T-helper 9 cell (primary cell): ENCODE data around the gene ZCCHC24.

Experiments used
- DNase-seq: peaks from one replicate; pipeline ENCODE4 v3.0.0-alpha.2; 2020
- total RNA-seq, 2 donors: gene quantifications; one replicate each; lab custom pipeline; 2026; lab: John Stamatoyannopoulos, UW

The ZCCHC24 gene
- 3.9 to 4.3 reads per million in 2 donors for total RNA-seq

DNA sequence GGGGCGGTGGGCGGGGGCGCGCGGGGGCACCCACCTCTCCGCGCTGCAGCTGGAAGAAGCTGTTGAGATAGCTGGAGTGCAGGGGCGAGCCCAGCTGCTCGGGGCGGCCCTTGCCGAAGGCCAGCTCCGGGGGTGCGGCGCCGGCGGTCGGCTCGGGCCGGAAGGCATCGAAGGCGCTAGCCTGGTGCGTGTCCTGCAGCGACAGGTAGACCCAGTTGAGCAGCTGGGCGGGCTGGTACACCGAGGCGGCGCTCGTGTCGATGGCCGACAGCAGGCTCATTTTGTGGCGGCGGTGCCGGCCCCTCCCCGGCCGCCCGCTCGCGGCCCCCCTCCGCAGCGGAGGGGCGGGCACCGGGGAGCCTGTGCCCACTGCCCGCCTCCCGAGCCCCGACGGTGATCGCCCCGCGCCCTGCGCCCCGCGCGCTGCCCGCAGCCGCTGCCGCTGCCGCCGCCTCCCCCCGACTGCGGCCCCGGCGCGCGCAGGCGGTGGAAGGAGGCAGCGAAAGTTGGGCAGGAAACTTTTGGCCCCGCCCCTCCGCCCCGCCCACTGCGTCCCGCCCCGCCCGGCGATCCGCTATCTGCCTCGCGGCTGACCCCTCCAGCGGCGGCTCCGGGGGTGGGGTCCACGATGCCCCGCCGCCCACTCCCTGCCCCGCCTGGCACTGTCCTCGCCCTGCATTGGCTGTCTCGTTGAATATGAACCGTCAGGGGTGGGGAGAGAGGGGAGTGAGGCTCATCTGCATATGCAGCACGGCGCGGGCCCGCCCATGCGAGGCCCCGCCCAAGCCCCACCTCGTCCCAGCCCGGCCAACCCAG, at the start of gene ZCCHC24:
Gene ZCCHC24 (minus strand): TSS at position 464 of the 816 bp plus-strand sequence. CDS start 184 bp downstream, at position 280.
- peak; percentile 94 for DNase-seq

DNA sequence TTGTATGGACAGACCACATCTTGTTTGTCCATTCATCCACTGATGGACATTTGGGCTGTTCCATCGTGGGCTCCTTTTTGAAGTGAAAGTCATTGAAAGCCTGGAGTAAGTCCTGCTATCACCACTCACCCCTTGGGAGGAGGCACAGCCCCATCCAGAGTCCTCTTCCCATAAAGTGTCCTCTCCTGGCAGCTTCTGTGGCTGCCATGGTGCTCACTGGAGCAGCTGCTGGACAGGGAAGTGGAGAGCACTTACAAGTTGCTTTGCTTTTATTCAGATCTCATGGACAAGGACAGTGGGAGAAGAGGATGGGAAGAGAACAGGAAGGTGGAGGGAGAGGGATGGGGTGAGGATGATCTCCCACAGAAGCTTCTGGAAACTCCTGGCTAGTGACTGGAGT, 48.4 kb upstream of the ZCCHC24 start:
- DNase-seq: no peak

DNA sequence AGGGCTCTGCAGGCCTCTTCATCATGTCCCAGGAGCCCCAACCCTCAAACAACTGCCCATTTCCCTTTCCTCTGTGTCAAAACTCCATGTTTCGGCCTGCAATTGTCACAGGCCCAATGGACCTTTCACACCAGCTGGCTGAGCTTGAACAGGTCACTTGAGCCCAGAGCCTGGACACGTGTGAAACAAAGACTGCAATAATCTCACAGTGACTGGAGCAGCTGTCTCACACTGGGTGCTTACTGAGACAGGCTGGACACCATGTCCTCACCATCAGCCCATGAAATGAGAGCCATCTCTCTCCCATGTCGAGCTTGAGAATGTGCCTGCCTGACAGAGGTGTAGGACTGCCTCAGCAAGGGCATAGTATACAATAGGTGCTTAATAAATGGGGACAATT, 47.4 kb upstream of the ZCCHC24 start:
- no peak for DNase-seq

DNA sequence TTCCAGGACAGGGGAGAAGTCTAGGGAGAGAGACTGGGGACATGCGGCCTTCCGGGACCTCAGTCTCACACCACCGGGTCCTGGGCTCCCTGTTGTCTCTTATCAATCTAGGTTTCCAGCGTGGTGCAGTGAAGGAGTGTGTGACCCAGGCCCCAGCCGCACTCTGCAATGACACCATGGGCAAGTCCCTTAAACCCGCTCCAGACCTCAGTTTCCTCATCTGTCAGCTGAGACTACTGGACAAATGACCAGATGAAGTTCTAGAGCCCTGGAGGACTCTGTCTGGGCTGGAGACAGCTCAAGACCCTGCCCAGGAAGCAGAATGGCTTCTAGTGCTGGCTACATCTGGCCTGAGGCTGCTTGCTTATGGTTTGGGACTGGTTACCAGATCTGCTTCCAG, 46.8 kb upstream of the ZCCHC24 start:
- DNase-seq: no peak

DNA sequence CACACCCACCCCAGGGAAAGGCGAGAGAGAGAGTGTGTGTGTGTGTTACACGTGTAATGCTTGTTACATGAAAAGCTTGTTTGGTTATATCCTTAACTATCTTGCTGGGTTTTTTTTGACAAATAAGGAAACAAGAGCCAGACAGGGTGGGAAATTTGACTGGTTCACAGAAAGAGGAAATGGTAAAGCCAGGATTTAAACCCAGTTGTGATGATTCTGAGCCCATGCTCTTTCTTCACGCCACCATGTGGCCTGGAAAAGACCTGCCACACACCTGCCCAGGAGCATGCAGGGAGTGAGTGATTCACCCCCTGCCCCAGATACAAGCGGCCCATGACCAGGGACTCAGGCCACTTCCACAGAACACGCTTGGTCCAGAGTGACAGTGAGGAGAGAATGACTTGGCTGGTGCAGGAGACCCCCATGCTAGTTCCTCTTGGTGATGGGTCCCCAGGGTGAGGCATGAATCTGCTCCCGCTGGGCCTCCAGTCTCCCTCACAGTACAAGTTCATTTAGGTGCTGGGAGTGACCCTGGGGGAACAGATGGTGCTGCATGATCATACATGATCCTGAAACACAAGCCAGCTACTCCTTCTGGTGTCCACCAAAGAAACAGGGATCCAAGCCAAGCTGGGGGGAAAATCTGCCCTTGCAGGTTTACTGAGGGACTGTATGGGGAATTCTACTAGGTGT, 45.9 kb upstream of the ZCCHC24 start:
- no peak for DNase-seq

DNA sequence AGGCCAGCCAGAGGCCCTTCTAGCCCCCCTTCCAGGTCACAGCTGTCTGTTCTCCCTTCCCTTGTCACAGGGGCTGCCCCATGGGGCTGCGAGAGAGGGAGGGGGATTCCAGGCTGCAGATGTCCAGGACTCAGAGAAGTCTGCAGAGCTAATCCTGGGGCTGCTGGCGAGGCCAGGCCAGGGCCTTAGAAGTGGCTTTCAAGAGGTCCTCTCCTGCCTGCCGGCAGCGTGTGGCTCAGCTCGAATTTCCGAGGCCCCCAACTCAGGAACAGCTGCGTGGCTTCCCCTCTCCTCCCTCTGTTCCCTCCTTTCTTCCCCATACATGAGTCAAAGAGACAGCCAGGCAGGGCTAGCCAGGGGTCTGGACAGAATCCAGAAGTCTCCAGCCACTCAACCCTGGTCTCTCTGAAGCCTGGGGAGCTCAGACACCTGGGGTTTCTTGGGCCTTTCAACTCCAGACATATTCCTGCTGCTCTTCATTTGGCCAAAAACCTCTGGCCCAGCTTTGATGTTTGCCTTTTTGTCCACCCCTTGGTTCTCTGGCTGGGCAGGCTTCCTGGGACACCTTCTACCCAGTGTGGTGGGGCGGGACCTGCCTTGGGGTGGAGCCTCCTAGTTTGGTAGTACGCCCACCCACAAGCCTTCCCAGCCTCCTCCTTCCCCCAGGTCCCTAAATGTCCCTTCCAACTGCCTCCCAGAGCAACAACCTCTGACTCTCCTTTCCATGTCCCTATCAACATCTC, 45.1 kb upstream of the ZCCHC24 start:
- no peak for DNase-seq

DNA sequence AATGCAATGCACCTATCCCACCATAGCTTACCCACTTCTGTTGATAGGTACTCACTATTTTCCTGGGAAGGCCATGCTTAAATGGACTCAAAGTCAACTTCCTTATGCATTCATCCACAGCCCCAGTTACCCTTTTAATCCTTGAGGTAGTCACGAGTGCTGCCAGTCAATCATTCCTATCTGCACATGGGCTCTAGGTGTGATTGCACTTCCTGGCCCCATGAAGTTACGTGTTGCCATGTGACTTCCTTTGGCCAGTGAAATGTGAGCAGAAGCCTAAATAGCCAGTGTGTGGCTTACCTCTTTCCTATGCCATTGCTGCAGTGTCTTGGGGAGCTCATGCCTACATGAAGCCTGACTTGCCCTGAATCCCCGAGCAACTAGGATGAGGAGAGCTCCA, 43.4 kb upstream of the ZCCHC24 start:
- DNase-seq: no peak

DNA sequence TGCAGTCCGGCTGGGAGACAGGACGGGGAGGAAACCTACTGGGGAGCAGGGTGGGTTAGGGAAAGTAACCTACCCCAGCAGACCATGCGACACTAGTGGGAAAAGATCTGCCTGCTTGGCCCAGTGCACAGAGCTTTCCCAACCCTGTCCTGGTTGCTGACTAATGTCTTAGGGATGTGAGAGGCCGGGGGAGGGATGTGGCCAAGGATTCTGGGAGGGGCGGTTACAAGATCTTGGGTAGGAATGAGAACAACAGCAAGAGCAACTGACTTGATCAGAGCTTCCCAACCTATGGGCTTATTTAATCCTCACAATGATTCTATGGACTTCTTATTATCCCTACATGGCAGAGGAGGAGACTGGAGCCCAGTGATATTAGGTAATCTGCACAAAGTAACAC, 42.9 kb upstream of the ZCCHC24 start:
- DNase-seq: no peak

DNA sequence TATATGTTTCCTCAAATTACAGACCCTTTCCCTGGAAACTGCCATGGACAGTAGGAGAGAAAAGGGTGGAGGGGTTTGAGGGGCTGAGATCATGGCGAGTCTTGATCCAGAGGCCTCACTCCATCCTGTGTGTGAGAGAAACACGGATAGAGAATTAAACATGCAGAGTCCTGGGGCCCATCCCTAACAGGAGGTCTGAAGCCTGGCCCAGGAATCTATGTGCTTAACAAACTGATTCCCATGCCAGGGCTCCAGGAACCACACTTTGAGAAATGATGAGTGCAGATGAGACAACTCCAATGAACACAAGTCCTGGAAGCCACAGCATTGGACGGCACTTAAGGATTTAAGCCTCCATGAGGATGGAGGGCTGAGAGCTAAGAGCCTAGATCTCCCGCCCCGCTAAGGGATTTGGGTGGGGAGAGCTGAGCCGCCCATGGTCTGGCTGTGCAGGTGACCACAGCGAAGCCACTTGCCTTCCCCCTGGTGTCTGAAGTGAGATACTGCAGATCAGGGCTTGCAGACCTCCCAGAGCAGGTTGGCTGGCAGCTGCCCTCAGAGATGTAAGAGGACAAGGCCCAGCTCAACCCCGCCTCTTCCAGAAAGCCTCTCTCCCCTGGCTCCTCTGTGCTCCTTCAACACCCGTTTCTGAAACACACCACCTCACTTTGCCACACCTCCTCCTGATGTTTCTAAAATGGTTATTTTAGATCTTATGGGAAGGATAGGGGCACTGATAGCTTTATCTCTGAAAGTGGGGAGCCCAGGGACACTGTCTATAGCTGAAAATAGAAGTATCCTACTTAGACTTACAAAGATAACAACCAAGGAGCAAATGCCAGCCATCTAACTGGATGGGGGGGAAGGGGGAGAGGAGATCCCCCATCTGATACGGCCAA, 42.1 kb upstream of the ZCCHC24 start:
- peak; percentile 7 for DNase-seq

DNA sequence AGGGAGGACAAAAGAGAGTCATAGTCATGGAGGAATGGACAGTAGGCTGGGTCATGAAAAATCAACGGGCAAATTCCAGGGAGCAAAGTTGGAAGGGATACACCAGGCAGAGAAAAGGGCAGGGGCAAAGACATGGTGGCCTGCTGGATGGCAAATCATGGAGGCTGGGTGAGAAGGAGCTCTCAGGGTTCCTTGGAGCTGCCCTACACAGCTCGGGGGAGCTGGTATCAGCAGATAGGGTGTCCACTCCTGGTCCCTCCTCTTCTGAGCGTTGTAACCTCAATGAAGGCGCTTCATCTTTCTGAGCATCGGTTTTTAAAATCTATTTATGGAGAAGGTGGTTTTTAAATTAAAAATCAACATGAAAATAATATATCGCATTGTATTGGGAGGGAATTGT, 39.1 kb upstream of the ZCCHC24 start:
- no peak for DNase-seq

DNA sequence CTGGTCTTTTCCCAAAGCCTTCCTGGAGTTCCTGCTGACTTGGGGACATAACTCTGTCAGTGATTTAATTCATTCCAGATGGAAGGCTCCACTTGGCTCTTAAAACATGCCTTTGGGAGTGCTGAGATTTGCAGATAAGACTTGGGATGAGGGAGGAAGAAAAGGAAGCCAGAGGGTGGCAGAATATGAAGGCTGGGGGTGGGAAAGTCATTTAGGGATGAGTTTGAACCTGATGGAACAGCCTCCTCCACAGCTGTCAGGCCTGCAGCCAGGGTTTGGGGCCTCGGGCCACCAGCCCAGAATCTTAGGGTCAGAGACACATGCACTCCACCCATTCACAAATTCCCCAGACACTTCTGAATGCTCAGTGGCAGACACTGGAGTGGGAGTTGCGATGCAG, 38.5 kb upstream of the ZCCHC24 start:
- DNase-seq: no peak

DNA sequence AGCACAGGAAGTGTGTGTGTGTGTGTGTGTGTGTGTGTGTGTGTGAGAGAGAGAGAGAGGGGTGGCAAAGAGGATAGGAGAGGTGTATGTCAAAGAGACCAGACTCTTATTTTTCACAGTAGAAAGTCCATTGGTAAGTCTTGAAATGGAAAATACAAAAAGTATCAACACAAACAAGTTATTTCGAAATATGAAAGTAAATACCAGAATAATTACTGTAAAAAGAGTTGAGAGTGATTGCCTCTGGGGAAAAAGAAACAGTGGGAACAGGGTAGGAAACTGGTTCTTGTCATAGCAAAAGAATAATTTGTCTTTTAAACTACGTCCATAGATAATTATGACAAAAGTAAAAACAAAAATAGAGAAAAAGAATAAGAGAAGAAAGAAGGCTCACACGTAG, 37.9 kb upstream of the ZCCHC24 start:
- DNase-seq: no peak

DNA sequence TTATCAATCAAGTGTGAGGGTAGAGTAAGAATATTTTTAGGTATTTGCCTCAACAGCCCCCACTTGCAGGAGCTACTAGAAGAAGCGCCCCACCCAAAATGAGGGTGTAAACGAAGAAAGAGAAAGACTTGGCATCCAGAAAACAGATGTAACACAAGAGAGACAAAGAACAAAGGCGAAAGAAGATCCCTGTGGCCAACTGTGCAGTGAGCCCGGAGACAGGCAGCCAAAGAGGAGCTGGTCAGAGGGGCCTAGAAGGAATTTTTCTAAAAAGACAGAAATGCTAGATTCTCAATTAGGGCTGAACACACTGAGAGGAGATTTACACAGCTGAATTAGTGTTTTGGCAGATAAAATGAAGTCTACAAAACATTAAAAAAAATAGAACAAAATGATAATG, 37.3 kb upstream of the ZCCHC24 start:
- no peak for DNase-seq

DNA sequence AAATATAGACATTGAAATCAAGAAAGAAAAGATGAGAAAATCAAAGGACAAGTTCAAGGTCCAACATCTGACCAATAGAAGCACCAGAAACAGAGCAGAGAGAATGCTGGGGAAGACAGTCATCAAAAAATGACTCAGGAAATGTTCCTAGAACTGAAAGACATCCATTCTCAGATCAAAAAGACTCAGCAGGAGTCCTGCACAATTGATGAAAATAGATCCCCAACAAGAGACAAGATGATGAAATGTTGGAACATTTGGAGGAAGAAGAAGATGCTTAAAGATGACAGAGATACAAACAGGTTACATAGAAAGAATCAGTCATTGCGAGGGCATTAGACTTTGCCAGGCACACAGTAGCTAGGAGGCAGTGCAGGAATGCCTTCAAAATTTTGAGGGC, 36.9 kb upstream of the ZCCHC24 start:
- no peak for DNase-seq

DNA sequence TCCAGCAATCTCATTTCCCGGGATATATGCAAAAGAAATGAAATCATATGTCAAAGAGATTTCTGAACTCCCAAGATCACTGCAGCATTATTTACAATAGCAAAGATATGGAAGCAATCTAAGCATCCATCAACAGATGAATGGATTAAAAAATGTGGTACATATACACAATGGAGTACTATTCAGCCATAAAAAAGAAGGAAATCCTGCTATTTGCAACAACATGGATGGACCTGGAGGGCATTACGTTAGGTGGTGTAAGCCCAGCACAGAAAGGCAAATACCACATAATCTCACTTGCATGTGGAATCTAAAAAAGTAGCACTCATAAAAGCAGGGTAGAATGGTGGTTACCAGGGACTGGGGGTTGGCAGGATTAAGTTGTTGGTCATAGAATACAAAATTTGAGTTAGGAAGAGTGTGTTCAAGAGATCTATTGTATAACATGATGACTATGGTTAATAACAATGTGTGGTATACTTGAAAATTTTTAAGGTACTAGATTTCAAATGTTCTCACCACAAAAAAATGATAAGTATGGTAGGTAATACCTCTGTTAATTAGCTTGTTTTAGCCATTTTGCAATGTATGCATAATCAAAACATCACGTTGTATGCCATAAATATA, 34.0 kb upstream of the ZCCHC24 start:
- DNase-seq: no peak

DNA sequence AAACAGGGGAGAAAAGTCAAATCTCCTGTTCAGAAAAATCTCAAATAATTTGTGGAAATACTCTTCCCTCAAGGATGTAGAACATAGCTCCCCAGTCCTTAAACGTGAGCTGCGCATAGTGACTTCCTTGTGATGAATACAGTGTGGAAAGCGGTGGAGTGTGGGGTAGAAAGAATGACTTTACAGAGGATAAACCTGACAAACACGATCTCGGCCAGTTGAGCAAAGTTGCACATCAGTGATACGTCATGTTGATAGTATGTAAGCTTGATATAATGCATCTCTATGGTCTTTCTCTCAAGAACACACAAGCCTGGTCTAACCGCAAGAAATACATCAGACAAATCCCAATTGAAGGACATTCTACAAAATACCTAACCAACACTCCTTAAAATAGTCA, 32.0 kb upstream of the ZCCHC24 start:
- no peak for DNase-seq

DNA sequence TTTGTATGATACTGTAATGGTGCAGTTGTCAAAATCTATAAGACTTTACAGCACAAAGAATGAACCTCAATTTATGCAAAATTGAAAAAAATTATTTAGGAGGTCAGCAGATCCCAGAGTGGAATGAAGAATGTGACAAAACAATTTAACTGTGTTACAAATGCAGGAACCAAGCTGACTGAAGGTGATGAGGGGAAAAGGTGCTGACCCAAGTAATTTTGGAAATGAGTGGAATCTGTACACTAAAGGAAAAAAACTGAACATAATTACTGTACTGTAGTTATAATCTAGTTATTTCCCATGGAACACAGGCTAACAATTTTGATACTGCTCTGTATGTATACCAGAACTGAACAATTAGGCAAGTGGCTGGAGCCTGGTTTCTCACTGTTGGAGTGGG, 31.2 kb upstream of the ZCCHC24 start:
- no peak for DNase-seq

DNA sequence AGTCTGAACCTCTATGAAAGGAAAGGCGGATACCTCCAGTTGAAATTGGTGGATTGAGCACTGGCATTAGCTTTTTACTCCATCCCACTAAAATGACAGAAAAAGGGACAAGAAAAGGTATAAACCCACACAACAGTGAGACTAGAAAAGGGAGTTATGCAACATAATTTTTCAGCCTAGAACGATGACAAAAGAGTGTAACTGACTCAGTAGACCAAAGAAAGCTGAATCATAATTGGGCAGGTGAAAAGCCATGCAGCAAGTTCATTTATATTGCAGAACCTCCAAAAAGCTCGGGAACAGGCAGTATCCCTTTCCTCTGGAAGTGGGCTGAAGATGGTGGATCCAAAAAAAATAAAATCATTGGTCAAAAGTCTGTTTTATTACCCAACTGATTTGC, 30.5 kb upstream of the ZCCHC24 start:
- DNase-seq: no peak

DNA sequence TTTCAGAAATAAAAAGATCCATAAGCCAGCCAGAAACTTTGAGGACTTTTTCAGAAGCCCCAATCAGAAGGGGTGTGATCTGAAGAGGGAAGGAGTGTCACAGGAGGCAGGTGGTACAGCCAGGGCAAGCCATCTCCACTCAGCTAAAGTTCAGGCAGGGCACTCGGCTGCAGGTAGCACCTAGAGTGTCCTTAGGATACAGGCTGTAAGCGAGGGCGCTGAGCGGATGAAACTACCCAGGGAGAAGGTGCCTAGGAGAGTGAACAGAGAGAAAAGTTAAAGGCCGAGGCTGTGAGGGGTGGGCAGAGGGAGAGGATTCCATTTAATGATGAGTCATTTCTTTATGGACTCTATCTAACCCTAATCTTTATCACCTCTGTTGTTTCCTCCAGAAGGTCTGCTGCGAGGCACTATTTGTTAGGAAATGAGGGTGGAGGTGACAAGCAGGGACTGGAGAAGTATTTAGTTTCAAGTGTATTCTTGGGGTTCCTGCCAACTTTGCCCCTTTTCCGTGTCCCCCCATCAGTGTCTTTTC, 29.8 kb upstream of the ZCCHC24 start:
- DNase-seq: no peak

DNA sequence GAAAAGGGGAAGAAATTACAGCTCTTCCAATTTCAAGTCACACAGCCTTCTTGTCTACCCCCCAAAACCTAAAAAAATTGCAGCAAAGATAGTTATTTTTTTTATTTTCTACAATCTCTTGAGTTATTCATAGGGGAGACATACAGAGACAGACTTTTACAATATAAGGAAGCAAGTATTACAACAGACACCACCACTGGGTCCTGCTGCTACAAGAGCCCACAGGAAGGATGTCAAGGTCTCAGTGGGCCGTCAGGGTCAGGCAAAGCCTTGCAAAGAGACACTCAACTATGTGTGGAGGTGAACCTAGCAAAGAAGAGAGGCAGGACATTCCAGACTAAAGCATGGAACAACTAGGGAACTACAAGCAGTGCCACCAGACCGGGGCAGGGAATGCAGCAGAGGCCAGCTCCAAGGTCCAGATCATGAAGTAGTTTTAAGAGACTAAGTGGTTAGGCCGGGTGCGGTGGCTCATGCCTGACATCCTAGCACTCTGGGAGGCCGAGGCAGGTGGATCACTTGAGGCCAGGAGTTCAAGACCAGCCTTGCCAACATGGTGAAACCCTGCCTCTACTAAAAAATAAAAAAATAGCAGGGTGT, 28.2 kb upstream of the ZCCHC24 start:
- DNase-seq: no peak

DNA sequence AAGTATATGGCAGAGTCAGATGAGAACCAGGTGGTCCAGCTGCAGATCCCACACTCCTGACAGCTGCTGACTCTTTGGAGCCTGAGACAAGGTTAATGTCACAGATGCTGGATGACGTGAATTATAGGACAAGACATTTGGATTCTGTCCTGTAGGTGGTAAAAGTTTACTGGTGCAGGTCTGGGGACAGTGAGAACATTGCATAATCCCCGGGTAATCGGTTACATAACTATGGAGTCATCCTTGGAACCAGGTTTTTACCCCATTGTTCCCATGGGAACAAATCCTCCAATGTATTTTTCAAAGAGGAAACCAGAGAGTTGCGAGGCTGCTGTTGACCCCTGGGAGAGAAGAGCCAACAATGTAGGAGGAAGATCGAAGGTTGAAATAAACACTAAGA, 27.5 kb upstream of the ZCCHC24 start:
- no peak for DNase-seq
